Retinal pigment epithelial cell (primary cell): ENCODE measurements around the gene RFXANK.

ENCODE experiments used
- DNase-seq: peaks from one replicate; pipeline ENCODE4 v3.0.0-alpha.2; 2010; ENCODE audit warnings: low read depth
- H3K4me3 ChIP-seq: 2 replicates; pipeline ENCODE4 v1.5.1; 2011; ENCODE audit warnings: mild to moderate bottlenecking, low read length, control low read depth, moderate library complexity
- TF ChIP-seq, protein P1 (sequence below): conservative IDR thresholded peaks from 2 replicates; pipeline ENCODE4 v1.5.1; 2011; ENCODE audit warnings: low read depth, low read length, control low read depth, inconsistent platforms

RFXANK gene

DNA sequence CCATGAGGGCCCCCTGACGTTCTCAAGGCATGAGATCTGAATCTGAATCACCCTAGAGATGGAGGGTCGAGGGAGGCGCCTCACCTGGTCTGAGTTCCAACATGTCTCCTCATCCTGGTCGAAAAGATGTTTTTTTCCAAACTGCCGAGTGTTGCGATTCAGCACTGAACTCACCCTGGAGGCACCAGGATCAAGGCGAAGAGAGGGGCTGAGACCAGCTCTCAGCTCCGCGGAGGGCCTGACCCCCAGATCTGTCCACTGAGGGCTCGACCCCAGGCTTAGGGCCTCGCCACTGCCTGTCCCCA, 10.6 kb downstream of the RFXANK start:
- DNase-seq, result no peak
- TF ChIP-seq, protein P1, sequence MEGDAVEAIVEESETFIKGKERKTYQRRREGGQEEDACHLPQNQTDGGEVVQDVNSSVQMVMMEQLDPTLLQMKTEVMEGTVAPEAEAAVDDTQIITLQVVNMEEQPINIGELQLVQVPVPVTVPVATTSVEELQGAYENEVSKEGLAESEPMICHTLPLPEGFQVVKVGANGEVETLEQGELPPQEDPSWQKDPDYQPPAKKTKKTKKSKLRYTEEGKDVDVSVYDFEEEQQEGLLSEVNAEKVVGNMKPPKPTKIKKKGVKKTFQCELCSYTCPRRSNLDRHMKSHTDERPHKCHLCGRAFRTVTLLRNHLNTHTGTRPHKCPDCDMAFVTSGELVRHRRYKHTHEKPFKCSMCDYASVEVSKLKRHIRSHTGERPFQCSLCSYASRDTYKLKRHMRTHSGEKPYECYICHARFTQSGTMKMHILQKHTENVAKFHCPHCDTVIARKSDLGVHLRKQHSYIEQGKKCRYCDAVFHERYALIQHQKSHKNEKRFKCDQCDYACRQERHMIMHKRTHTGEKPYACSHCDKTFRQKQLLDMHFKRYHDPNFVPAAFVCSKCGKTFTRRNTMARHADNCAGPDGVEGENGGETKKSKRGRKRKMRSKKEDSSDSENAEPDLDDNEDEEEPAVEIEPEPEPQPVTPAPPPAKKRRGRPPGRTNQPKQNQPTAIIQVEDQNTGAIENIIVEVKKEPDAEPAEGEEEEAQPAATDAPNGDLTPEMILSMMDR, result no peak
- H3K4me3 ChIP-seq, result peak overlapping the region; percentile 74

DNA sequence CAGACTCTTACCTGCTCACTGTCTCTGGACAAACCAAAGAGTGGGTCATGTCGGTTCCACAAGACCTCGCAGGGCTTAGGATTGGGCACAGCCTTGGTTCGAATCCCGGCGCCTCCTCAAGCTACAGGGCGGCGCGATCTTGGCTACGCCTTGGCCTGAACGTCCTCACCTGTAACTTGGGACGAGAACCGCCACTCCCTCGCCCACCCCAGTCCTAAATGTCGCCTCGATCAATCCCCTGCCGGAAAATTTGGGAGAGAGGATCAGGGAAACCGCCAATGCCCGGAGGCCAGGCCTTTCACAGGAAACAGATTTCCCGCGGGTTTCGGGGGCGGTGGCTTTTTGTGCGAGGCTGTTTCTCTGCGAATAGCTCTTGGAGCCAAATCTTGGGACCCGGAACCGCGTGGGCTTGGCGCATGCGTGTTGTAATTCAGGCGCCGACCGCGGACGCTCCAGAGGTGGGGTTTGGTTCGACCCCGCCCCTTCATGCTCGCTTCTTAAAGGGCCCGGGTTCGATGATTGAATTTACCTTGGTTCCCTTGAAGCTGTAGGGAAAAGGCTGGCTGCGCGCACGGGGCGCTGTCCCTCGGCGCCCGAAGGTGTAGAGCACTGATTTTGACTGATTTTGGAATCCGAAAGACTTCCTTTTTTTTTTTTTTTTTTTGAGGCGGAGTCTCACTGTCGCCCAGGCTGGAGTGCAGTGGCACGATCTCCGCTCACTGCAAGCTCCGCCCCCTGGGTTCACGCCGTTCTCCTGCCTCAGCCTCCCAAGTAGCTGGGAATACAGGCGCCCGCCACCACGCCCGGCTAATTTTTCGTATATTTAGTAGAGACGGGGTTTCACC, 11.2 kb downstream of the RFXANK start, which contains the start of gene NR2C2AP:
Gene NR2C2AP, minus strand, starts transcription at position 403 of the 845 bp plus-strand sequence. Its CDS starts 354 bp downstream, at position 49.
- no peak for DNase-seq
- TF ChIP-seq, protein P1, result no peak
- H3K4me3 ChIP-seq, result peak within 1 kb of the TSS; percentile 74

DNA sequence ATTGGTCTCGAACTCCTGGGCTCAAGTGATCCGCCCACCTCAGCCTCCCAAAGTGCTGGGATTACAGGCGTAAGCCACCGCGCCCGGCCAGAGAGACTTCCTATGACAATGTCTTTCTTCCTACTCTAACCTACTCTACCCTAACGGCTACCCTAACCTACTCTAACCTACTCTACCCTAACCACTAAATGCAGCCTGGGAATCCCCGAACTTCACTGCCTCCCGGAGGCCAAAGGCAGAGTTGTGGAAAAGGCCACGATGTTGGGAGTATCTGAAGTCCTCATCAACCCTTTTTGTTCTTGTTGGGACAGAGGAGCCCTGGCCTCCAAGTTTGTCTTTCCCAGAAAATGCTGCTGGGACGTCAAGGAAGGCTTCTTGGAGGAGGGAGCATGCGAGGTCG, 12.1 kb downstream of the RFXANK start:
- no peak overlapping the region for H3K4me3 ChIP-seq
- TF ChIP-seq, protein P1, result no peak
- no peak for DNase-seq

DNA sequence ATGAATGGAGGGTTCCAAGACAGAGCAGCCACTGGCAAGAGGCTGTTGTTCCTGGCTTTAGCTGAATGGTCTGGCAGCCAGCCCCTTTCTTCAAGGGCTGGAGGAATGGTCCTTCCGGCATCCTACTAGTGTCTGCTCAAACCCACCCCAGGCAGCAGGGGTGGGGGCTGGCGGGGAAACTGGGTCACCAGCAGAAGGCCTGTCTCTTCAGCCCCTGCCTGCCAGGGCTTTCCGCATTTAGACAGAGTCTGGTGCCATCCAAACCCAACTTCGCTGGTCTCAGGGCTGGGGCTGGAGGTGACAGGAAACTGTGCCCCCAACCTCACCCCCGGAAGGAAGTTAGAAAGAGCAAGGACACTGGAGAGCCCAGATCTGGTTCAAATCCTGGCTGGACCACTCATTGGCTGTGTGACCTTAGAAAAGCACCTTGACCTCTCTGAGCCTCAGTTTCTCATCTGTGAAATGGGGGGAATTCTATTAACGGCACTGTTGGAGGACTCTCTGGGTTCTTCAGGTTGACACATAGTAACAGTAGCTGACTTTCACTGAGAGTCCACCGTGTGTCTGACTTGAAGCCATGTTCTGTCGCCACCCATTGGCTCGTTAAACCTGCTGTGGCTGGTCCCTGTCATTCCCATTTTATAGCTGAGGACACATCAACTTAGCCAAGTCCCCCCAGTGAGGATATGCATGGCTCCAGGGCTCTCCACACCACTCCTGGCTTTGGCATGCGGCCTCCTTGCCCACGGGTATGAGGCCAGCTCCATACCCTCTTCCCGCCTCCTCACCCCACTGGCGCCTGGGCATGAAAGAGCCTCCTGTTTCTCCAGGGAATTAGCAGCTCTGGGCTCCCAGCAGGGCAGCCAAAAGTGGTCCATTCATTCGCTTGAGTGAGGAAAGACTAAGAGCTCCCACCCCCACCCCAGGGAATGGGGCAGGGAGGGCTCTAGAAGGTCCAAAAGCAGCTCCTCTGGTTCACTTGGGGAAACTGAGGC, 13.7 kb downstream of the RFXANK start:
- no peak overlapping the region for H3K4me3 ChIP-seq
- DNase-seq, result no peak
- TF ChIP-seq, protein P1, result no peak

DNA sequence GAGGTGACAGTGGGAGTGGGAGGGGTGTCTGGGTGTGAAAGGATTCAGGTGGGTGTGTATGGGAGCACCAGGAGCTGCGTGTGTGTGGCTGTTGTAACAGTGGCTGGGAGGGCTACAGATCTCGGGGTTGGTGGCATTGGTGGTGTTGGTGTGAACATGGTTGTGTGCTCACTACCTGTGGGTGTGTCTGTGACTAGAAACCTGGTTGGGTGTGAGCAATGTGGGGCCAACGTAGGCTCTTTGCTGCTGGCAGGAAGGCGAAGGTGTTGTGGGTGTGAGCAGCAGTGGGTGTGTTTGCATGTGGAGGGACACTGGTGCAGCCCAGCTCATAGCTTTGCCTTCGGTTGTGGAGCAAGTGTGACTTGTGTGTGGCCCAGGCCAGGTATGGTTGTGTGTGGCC, 14.9 kb downstream of the RFXANK start:
- no peak for DNase-seq
- TF ChIP-seq, protein P1, result no peak
- no peak overlapping the region for H3K4me3 ChIP-seq

DNA sequence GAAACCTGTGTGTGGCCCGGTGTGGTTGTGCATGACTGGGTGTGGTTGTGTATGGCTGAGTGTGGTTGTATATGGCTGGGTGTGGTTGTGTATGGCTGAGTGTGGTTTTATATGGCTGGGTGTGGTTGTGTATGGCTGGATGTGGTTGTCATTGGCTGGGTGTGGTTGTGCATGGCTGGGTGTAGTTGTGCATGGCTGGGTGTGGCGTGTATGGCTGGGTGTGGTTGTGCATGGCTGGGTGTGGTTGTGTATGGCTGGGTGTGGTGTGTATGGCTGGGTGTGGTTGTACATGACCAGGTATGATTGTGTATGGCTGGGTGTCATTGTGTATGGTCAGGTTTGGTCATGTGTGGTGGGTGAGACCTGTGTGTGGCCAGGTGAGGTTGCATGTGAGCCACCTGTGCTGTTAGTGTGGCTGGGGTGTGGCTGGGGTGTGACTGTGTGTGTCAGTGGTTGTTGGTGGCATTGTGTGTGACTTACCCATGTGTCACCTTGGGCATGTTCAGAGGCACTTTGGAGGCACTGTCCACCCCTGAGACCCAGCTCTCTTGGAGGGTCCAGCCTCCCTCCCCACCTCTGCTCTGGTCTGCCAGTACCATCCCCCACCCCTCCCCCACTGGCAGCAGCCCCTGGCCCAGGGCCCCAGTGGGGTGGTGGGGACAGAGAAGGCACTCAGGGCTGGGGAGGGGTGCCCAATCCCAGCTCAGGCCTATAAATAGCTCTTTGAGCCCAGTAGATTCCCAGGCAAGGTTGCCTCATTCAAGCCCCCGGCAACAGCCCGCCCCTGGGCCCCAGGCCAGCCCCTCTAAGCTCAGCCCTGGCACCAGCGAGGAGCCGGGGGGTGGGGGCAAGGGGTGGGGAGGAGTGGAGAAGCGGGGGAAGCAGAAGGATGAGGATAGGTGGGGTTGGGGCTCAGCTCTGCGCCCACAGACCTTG, 15.8 kb downstream of the RFXANK start:
- TF ChIP-seq, protein P1, result no peak
- no peak for DNase-seq
- no peak overlapping the region for H3K4me3 ChIP-seq
